ENCODE measurements around the gene HEMK1.

HEMK1 gene

GRCh38 chr3:50536471-50537180 is 32.7 kb upstream of the HEMK1 start:
- no peak for TF ChIP-seq CTCF (conservative IDR thresholded peaks at IDR 0.05)
- H3K27ac ChIP-seq, result no peak overlapping the region

GRCh38 chr3:50537421-50538129 is 31.7 kb upstream of the HEMK1 start:
- no peak overlapping the region for H3K27ac ChIP-seq
- no peak for TF ChIP-seq CTCF (conservative IDR thresholded peaks at IDR 0.05)

- TF ChIP-seq CTCF (conservative IDR thresholded peaks at IDR 0.05), result no peak
- H3K27ac ChIP-seq, result no peak overlapping the region
Measured at GRCh38 chr3:50539356-50540286, 29.7 kb upstream of the HEMK1 start.

GRCh38 chr3:50542177-50543034 is 26.9 kb upstream of the HEMK1 start:
- H3K27ac ChIP-seq, result no peak overlapping the region
- TF ChIP-seq CTCF (conservative IDR thresholded peaks at IDR 0.05), result peak; percentile 96

GRCh38 chr3:50545781-50546180 is 23.5 kb upstream of the HEMK1 start:
- no peak for TF ChIP-seq CTCF (conservative IDR thresholded peaks at IDR 0.05)
- no peak overlapping the region for H3K27ac ChIP-seq

- H3K27ac ChIP-seq, result no peak overlapping the region
- TF ChIP-seq CTCF (conservative IDR thresholded peaks at IDR 0.05), result no peak
Measured at GRCh38 chr3:50549226-50549625, 20.1 kb upstream of the HEMK1 start.
